Breast epithelium (tissue), 3 donors: ENCODE results near the gene RPS6KL1.

Experiments used
- POLR2A ChIP-seq: fragments of 450-650 bp; IDR thresholded peaks from one replicate; pipeline ENCODE4 v1.6.1; 2016; ENCODE audit warnings: antibody characterized with exemption, mild to moderate bottlenecking, moderate library complexity
- POLR2AphosphoS5 ChIP-seq, 3 donors: sonication (generic); formaldehyde crosslinking; IDR thresholded peaks; one replicate each; pipeline ENCODE4 v1.6.1; 2017; ENCODE audit warnings: antibody characterized with exemption in 3 of 3
- TF ChIP-seq, protein P1 (sequence below), 3 donors: fragments of 450-650 bp; IDR thresholded peaks; one replicate each; pipeline ENCODE4 v1.5.1; 2016 to 2017; ENCODE audit warnings: antibody characterized with exemption in 3 of 3, mild to moderate bottlenecking in 3 of 3, moderate library complexity in 3 of 3

DNA sequence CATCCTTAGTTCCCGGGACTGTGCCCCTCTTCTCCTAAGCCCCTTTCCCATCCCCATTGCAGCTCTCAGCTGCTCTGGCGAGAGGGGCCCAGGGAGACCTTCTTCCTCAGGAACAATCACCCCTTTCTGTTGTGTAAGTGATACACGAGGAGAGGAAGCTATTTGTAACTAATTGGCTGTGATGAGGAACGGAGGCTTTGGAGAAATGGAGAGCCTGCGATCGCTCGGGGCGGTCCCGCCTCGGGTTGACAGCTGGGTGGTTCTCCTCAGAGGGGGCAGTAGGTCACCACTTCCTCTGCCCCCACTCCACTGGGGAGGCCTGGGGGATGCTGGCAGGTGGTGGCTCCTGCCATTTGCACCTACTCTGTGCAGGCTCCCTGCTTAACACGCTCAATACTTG lies 39.0 kb upstream of the RPS6KL1 start:
- TF ChIP-seq, protein P1, sequence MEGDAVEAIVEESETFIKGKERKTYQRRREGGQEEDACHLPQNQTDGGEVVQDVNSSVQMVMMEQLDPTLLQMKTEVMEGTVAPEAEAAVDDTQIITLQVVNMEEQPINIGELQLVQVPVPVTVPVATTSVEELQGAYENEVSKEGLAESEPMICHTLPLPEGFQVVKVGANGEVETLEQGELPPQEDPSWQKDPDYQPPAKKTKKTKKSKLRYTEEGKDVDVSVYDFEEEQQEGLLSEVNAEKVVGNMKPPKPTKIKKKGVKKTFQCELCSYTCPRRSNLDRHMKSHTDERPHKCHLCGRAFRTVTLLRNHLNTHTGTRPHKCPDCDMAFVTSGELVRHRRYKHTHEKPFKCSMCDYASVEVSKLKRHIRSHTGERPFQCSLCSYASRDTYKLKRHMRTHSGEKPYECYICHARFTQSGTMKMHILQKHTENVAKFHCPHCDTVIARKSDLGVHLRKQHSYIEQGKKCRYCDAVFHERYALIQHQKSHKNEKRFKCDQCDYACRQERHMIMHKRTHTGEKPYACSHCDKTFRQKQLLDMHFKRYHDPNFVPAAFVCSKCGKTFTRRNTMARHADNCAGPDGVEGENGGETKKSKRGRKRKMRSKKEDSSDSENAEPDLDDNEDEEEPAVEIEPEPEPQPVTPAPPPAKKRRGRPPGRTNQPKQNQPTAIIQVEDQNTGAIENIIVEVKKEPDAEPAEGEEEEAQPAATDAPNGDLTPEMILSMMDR (IDR thresholded peaks at IDR 0.05) = no peak
- TF ChIP-seq POLR2AphosphoS5 (IDR thresholded peaks at IDR 0.05) (no peak), POLR2A (no peak)
